B cell (primary cell): Measurements from ENCODE around the gene DHRS12.

Source experiments
- EZH2 ChIP-seq: IDR thresholded peaks from 2 replicates; pipeline ENCODE4 v1.6.1; 2012; ENCODE audit warnings: borderline replicate concordance, low read depth, mild to moderate bottlenecking, moderate library complexity, low read length; ENCODE audit not compliant: insufficient read depth, poor library complexity, severe bottlenecking
- TF ChIP-seq, protein P1 (sequence below): fragments of 200-600 bp; IDR thresholded peaks from one replicate; pipeline ENCODE4 v1.8.0; 2022; ENCODE audit warnings: antibody characterized with exemption, mild to moderate bottlenecking

DNA sequence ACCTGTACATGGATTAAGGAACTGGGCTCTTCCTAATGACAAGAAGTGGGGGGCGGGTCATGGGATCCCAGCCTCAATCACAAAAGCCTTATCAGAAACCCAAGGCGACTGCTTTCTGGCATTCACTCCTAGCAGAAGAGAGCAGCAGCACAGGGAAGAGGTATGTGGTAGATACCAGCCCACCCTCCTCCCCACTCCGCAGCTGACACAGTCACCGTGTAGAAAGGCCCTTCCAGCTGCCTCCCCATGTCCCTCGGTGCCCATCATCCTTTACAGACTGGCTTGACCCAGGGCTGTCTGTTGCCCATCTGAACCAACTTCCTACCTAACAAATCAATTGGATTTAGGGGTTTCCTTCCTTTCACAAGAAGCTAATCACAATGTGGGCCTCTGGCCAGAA is 3.1 kb upstream of the DHRS12 start:
- TF ChIP-seq, protein P1, sequence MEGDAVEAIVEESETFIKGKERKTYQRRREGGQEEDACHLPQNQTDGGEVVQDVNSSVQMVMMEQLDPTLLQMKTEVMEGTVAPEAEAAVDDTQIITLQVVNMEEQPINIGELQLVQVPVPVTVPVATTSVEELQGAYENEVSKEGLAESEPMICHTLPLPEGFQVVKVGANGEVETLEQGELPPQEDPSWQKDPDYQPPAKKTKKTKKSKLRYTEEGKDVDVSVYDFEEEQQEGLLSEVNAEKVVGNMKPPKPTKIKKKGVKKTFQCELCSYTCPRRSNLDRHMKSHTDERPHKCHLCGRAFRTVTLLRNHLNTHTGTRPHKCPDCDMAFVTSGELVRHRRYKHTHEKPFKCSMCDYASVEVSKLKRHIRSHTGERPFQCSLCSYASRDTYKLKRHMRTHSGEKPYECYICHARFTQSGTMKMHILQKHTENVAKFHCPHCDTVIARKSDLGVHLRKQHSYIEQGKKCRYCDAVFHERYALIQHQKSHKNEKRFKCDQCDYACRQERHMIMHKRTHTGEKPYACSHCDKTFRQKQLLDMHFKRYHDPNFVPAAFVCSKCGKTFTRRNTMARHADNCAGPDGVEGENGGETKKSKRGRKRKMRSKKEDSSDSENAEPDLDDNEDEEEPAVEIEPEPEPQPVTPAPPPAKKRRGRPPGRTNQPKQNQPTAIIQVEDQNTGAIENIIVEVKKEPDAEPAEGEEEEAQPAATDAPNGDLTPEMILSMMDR: no peak
- no peak for TF ChIP-seq EZH2
